OCI-M2 (cell line): Measurements from ENCODE around the gene RBM38.

Experiments used
- DNase-seq: peaks from one replicate; lab custom pipeline; 2025; ENCODE audit not compliant: unreplicated experiment; lab: John Stamatoyannopoulos, UW

The RBM38 gene

GRCh38 chr20:57374343-57374930 lies 16.8 kb upstream of the RBM38 start:
- no peak for DNase-seq

GRCh38 chr20:57374931-57375651 lies 16.1 kb upstream of the RBM38 start:
- no peak for DNase-seq

GRCh38 chr20:57375652-57376230 lies 15.5 kb upstream of the RBM38 start:
- DNase-seq = no peak

DNA sequence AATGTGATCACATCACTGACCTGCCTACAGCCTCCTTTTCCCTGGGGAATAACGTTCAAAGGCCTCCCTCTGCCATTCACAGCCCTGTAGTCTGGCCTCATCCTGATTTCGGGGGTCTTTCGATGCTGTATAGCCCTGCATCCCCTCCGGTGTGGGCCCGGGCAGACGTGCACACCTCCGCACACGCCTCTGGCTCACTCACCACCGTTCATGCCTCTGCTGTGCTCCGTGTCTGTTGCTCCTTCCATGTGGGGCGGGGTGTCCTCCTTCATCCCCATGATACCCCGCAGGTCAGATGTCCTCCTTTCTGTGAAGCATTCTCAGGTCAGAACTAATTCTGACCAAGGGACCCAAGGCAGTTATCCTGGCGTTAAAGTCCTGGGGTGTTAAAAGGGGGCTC lies 13.8 kb upstream of the RBM38 start:
- no peak for DNase-seq

GRCh38 chr20:57378107-57378506 lies 13.1 kb upstream of the RBM38 start:
- no peak for DNase-seq

GRCh38 chr20:57378646-57379262 lies 12.4 kb upstream of the RBM38 start:
- DNase-seq = no peak

- DNase-seq = no peak
Observed at GRCh38 chr20:57379263-57379647, 11.9 kb upstream of the RBM38 start.

GRCh38 chr20:57380081-57380750 lies 11.0 kb upstream of the RBM38 start:
- no peak for DNase-seq

DNA sequence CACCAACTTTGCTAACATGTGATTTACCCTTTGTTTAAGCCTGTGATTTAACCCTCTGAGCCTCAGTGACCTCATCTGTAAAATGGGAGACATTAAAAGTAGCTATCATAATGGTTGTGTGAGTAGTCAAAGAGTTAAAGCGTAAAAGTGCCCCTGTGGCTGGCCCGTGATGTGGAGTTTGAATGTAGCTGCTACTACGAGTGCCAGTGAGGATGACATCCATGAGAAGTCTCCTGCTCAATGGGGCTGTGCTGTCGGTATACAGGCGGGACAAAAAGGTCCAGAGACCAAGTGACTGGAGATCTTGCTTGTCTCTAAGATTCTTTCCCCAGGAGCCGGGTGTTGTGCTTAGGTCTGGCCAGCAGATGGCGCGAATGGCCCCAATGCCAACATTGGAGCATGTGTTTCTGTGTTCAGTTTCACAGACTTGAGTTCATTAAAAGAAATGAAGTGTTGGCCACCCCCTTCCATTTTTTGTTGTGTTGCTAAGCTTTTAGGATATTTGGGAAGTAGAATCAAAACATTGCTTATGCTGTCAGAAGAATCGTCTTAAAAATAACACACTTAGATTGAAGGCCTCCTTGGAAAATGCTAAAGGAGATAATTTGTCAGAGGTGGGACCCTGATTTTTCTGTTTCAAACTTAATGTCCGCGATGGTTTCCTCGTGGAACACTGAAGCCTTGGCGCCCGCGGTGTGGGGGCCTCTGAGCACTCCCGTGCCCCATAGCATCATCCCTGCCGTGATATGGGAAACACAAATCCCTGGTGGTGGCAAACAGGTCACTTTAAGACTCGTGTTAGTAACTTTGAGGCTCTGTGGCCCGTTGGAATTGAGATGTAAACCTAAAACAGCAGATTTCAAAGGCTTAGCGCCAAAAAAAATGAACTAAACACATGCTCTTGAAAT lies 9.3 kb upstream of the RBM38 start:
- DNase-seq = peak; percentile 70

DNA sequence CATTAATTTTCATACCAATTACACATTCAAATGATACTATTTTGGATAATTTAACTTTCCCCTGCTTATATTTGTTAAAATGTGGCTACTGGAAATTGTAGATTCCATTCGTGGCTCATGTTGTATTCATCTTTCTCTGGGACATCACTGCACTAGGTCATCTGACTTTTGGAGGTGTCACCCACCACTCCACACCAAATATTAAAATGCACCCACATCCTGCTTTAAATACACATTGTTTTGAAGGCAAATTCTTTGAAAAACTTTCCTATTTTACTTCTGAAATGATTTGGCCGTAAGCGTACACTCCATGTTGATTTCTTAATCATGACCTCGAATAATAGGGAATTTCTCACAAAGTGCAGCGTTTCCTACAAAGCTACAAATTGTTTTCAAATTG lies 8.7 kb upstream of the RBM38 start:
- DNase-seq = no peak

DNA sequence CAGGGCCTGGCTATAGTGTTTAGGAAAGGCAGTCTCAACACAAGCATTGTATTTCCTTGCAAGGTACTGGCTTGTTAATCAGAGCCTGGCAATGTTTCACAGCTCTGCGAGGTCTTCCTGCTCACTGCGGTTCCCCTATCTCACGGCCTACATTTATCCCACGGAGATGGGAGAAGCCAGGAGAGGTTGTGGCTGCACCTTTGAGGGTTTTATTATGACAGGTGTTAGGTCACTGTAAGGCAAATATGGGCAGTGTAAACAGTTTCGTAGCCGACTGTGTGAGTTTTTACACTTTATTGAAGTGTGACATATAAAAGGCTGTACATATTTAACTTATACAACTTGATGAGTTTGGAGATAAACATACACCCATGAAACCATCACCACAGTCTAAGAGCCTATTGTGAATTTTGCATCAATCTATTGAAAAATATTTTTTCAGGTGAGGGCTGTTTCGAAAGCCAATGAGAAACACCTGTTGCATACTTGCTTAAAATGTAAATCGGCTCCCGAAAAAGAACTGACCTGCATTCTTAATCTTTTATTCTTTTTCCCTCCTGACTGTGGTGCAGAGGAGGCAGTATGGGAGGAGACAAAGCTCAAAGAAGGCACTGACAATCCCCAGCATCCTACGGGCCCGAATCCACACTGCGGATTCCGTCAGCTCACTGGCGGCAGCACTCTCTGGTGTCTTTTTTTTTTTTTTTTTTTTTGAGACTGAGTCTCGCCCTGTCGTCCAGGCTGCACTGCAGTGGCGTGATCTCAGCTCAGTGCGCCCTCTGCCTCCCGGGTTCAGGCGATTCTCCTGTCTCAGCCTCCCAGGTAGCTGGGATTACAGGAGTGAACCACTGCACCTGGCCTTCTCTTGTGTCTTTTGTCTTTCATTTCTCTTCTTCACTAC lies 7.5 kb upstream of the RBM38 start:
- no peak for DNase-seq

DNA sequence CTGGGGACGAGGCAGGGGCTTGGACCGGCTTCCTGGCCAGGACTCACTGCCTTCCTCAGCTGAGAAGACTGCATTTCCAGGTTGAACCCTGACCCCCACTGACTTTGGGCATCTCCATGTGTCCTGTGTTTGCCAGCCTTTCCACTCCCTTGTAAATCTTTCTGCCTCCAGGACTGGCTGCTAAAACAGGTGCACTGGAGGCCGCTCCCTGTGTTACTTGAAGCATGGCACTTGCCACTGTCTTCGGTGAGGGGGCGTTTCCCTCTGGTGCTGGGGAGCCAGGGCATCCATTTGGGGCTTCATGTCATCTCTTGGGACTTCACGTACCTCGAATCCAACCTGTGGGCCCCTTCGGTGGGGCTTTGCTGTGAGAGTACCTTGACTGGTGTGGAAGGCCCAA lies 6.7 kb upstream of the RBM38 start:
- no peak for DNase-seq

DNA sequence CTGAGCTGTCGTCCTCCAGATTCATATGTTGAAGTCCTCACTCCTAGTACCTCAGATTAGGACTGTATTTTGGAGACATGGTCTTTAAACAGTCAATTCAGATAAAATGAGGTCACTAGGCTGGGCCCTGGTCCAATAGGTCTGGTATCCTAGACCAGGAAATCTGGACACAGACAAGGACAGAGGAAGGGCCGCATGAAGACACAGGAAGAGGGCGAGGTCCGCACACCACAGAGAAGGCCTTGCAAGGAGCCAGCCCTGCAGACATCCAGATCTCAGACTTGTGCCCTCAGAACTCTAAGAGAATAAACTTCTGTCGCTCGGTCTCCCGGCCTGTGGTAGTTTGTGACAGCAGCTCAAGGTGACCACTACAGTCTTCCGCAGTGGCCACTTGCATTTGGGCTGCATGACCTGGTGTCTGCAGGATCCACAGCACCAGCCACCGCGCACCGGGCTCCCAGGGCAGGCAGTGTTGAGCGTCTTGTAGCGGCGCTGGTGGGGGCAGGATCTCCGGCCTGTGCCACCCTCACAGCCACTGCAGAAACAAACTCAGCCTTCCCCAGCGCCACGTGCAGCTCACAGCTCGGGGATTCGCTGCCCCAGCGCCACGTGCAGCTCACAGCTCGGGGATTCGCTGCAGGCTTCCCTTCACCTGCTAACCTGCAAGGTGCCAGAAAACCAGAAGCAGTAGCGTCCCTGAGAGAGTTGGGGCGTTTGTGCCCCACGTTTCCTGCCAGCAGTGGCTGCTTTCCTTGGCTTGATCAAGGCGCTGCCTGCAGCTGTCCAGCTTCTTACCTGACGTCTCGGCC lies 6.0 kb upstream of the RBM38 start:
- no peak for DNase-seq

DNA sequence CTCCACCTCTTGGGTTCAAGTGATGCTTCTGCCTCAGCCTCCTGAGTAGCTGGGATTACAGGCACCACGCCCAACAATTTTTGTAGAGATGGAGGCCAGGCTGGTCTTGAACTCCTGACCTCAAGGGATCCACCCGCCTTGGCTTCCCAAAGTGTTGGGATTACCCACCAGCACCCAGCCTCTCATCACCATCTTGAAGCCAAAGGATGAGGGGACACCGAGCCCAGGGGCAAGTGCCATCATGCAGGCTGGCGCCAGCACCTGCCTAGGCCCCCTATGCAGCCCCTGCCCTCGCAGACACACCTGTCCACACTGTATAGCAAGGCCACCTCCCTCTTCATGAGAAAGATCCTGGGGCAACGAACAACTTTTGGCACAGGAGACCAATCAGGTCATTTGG lies 5.3 kb upstream of the RBM38 start:
- DNase-seq = no peak

DNA sequence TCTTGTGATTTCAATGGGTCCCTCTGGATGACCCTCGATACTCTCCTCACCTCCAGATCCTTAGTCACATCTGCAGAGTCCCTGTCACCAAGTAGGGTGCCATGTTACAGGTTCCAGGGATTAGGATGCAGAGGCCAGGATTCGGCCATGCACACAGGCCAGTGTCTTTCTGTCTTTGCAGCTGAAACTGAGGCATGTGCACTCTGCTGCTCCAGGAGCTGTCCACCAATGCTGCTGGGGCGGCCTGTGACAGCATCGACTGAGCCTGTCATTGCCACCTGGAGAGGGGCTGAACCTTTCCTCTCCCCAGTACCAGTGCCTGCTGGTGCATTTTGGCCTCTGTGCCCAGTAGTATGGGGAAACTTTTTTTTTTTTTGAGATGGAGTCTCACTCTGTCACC lies 4.4 kb upstream of the RBM38 start:
- DNase-seq = no peak

- no peak for DNase-seq
Observed at GRCh38 chr20:57387463-57387862, 3.7 kb upstream of the RBM38 start.

DNA sequence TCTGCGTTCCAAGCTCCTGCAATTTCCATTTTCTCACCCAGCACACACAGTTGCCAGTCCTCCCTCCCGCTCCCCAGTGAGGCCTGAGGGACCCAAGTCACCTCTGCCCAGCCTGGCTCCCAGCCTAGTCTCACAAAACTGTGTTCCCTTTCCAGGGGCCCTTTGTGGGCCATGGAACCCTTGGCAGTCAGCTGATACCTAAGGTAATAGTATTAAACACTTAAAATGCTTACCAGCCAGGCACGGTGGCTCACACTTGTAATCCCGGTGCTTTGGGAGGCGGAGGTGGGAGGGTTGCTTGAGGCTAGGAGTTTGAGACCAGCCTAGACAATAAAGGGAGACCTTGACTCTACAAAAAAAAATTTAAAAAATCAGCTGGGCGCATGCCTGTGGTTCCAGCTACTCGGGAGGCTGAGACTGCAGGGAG lies 3.2 kb upstream of the RBM38 start:
- no peak for DNase-seq

GRCh38 chr20:57388953-57389694 lies 2.1 kb upstream of the RBM38 start:
- DNase-seq = peak; percentile 44
